Astrocyte (in vitro differentiated cells and primary cell): ENCODE measurements around the gene ATP1A2.

Experiments used
- CTCF ChIP-seq: IDR thresholded peaks from 2 replicates; pipeline ENCODE4 v1.5.1; 2011; ENCODE audit warnings: low read depth, mild to moderate bottlenecking, inconsistent platforms, low read length, moderate library complexity; ENCODE audit not compliant: insufficient read depth
- EZH2 ChIP-seq: IDR thresholded peaks from 2 replicates; pipeline ENCODE4 v1.6.1; 2012; ENCODE audit warnings: mild to moderate bottlenecking, low read length, inconsistent platforms; ENCODE audit not compliant: insufficient read depth

- no peak for TF ChIP-seq CTCF
- TF ChIP-seq EZH2 = no peak
Measured at GRCh38 chr1:160189649-160190625, 74.4 kb downstream of the ATP1A2 start, which contains the start of gene CASQ1.
